Caki2 (cell line): ENCODE data around the gene RREB1. TPM values are rescaled to one million over a fixed set of nuclear protein-coding genes. Genes with fewer than 3 reads are reported as not detected.

Experiments used
- DNase-seq: peaks from one replicate; pipeline ENCODE4 v3.0.0-alpha.2; 2015; ENCODE audit warnings: low read depth
- in situ Hi-C: cut with HindIII; loops from 2 replicates; pipeline ENCODE4 v1.10.0; 2016; ENCODE audit warnings: low sequenced_read_pairs, low pct_unique_long_range_greater_than_20kb, mixed read lengths
- total RNA-seq: library from RNA; depleted of rRNA; stranded (reverse); fragments of >200 nt; shearing (Covaris generic); gene quantifications from 2 replicates; pipeline ENCODE4 v1.2.3, GENCODE V29; 2014; ENCODE audit warnings: low replicate concordance

Gene RREB1
- total RNA-seq, 1 experiment from 2014 or later = 5.1 TPM

DNA sequence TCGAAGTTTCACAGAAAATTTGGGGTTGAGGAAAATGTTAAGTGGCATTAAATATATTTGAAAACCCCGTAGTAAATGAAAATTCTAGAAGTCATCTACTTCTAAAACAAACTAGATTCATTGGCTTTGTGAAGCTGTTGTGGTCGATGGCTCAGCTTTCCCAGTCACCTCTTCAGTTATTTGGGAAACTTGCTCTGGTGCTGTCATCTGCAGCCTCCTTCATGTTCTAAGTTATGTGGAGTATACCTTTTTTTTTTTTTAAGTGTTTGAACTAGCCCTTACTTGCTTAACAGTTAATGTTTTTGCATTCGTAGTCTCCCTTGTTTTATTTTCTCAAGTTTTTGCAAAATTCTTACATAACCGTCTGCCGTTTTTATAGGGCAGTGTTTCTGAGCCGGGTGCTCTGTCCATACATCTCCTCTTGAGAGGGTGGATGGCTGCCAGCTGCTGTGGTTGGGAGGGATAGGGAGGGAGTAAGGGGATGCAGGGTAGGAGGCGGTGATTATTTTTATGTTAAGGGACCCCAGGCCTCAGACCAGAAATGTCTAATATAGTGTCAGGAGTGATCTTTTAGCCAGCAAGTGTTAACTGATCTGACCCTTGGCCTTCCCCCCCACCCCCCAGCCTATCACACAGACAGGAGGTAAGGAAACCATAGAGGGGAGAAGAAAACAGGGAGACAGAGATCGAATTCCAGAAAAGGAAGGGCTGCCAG lies 7.1 kb downstream of the RREB1 start:
- in situ Hi-C loops = no loop called here
- DNase-seq = no peak

DNA sequence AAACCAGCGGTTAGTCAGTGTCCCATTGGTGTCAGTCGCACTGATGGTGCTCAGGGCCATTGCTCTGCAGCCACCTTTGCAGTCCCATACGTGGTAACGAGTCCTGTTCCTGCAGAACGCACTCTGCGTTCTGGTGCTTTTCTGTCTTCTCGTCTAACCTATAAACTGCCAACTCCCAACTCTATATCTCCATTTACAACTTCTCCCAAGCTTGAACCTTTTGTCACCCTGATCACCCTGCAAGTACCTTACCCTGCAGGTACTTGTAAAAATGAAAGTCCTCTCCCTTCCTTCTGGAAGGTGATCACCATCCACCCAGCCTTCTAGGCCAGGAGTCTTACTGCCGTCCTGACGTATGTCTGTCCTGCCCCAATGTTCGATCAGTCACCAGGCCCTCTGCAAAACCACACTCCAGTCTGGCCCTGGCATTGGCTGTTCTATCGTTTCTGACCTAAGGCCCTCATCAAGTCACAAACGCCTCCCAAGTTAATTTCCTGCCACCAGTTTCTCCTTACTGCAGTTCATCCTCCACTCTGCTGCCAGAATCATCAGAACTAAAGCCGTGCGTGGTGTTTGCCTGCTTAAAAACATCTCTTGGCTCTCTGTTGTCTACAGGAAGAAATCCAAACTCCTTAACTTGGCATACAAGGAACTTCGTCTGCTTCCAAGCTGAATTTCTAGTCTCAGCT lies 7.9 kb downstream of the RREB1 start:
- DNase-seq = no peak
- in situ Hi-C loops = no loop called here

DNA sequence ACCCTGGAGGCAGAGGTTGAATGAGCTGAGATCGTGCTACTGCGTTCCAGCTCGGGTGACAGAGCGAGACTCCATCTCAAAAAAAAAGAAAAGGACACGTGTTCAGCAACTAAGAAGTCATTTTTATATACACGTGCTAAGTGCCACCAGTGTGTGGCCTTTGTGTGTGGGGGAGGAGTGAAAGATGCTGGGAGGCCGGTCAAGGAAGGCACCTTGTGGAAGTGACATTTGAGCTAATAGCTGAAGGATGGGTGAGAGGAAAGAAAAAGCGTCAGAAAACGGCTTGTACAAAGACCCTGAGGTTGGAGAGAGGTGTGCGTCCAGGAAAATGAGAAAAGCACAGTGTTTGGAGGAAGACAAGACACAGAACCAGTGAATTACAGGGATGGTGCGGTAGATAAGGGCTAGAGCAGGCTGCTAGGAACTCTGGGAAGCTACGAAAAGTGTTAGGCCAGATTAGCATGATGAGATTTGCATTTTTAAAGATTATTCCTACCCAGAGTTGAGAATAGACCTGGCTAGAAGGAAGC lies 11.6 kb downstream of the RREB1 start:
- in situ Hi-C loops = no loop called here

DNA sequence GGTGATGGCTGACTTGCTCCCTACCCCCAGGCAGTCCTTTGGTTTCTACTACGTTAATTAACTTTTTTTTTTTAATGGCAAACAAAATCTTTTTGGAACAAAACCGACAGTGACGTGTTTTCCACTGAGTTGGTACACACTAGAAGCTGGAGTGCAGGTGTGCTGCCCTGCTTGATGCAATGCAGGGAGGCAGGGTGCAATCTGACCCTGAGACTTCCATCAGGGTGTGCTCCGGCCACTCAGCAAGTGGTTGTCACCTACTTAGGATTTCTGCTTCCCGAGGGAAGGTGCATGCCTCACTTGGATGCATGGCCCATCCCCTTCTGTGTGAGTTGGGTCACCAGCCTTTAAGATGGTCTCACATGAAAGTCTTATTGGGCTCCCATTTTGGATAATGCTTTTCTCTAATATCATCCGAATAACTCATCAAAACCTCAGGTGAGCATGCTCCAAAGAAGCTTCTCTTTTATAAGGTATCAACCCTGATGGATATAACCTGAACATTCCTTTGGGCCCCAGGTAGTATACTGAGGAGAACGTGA lies 14.0 kb downstream of the RREB1 start:
- DNase-seq = no peak
- in situ Hi-C loops = no loop called here

More for the DNA sequence above, 11.6 kb downstream of the RREB1 start:
- DNase-seq = no peak

DNA sequence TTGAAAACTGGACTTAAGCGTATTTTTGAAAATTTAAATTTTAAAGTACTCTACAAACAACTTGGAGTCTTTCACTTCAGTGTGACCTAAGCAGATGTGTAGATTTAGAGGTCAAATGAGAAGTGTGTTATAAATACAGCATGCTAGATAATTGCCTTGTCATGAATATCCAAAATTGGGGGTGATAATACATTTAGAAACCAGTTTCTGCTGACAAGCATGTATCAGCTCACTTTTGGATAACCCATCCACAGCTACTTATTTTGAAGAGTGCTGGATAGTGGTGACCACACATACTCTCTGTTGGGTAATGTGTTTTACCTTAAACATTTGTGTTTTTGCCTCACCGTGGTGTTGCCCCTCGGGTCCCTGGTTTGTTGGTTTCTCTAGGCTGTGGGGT lies 14.9 kb downstream of the RREB1 start:
- no peak for DNase-seq
- in situ Hi-C loops = no loop called here

DNA sequence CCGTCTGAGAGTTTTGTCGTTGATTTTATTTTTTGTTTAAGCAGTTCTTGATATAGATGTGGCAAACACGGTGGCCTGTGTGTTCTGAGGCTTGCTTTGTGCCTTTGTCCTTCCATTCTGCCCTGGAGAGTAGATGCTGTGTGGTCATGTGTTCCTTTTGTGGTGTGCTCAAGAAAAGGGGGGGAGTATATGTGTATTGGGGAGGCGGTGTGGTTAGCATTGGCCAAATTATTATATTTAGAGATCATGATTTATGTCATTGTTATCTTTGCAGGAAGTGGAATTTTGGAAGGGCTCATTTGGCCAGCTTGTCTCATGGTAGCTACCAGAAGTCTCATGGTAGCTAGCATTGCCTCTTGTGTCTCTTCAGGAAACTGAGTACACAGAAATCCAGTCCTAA lies 16.4 kb downstream of the RREB1 start:
- in situ Hi-C loops = no loop called here
- DNase-seq = no peak

DNA sequence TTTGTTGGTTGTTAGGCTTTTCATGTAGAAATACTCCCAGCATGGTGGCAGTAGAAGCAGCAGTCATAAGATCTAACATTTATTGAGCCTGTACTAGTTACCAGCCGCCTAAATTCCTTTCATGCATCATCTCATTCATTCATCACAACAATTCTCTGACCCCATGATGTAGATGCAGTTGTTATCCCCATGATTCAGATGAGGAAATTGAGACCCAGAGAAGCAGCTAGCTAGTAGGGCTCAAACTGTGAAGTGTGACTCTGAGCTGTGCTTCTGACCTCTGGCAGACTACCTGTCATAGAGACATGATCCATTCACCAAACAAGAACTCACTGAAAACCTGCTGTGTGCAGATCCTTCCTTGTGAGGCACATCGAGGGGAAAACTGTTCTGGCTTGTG lies 16.9 kb downstream of the RREB1 start:
- DNase-seq = no peak
- in situ Hi-C loops = no loop called here

DNA sequence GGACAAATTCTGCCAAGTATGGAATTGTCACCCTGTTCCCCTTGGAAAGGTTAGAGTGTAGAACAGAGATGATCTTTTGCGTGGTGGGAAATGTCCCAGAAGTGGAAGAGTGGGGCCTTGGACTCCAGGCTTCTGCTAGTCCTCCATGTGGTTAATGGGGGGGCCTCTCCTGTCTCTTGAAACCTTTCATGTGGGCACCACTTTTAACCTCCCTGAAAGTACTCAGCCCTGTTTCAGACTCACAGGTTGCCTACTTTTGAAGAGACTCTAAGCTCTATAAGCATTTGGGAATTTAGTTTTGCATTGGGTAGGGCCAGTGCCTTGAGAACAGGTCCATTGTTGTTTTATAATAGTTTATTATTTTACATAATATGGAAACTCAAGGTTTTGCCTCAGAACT lies 17.5 kb downstream of the RREB1 start:
- DNase-seq = no peak
- in situ Hi-C loops = no loop called here

DNA sequence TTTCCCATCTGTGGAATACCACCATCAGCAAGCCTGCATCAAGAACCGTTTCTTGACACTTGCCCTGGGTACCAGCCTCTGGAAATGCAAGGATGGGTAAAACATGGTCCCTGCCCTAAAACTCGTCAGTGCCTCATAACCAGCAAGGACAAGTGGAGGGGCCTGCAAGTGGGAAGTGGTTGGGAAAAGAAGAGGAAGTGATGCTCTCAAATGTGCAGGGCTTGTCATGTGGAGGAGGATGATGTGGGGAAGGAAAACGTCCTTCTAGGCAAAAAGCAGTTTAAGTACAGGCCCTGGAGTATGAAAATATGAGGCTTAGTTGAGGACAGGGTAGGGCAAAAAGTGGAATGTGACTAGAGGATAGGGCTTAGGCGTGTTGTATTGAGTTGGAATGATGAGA lies 19.0 kb downstream of the RREB1 start:
- in situ Hi-C loops = no loop called here
- DNase-seq = no peak

DNA sequence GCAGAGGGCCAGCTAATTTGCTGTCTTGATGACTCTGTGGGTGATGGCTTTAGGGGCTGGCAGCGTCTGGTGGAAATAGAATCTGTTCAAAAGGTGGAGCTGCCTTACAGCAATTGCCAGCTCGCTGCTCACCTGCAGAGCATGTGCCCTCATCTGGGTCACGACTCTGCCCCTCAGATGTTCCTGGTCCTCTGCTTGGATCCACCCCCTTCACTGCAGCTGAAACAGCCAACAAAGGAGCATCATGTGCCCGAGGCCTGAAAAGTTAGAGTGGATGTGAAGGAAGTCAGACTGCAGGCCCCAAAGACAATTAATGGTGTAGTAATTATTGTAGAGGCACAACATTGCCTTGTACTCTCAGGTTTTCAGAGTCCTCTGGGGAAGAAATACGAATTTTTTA lies 19.9 kb downstream of the RREB1 start:
- in situ Hi-C loops = no loop called here
- no peak for DNase-seq

DNA sequence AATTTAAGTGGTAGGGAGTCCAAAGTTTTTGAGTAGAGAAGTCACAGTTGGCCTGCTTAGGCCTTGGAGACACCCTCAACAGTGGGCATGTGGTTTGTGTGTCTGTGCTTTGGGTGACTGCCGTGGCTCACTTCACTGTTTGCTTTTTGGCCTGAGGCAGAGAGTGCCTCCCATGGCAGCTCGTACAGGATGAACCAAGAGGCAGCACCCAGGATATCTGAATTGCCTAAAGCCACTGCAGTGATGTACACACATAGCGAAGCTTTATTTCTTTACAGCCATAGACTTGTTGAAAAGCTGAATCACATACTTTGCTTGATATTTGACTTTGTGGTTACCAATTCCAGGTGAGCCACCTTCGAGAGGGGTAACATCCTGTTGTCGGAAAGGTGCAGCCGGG lies 21.6 kb downstream of the RREB1 start:
- in situ Hi-C loops = no loop called here
- DNase-seq = no peak

DNA sequence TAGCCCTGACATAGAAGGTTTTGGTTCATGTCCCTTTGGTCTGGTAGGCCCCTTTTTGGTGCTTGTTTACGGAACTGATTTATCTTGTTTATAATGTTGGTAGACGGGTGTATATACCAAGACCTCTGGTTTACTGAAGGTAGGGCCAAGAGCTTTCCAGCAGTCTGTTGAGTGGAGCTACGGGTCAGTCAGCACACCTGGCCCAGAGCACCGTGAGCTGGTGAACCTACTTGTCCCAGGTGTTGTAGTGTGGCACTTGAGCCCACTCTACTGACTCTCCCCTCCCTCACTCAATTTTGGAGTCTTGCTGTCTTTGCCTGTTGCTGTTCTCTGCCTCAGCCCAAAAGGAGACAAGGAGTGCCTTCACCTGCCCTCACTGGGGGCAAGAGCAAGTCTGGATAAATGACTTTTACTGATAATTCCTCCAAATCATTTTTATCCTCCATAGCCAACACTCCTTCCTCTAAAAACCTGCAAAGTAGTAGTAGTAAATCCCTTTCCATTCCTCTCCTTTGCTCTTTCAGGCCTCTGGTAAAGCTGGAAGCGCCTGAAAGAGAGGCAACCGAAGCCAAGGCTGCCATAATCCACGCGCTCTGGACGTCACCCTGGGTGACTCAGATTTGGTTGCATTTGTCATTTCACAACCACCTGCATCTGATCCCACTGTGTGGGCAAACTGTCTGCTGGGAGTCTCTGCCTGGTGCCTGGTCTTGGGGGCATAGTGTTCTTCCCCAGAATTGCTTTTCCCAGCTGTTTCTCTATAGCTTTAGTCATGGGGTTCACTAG lies 22.2 kb downstream of the RREB1 start:
- in situ Hi-C loops = no loop called here
- DNase-seq = no peak

DNA sequence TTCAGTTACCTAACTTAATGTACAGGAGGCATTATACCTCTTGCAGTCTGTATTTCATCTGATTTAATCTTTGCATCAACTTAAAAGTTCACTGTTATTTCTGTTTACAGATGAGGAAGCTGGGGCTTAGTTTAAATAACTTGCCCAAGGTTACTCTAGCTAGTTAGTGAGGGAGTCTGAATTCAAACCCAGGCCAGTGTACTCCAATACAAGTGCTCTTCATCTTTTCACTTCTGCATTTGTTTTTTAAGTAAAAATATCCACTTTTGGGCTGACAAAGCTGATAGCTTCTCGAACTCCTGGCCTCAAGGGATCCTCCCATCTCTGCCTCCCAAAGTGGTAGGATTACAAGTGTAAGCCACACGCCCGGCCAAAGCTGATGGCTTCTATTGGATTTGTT lies 23.6 kb downstream of the RREB1 start:
- DNase-seq = no peak
- in situ Hi-C loops = no loop called here

DNA sequence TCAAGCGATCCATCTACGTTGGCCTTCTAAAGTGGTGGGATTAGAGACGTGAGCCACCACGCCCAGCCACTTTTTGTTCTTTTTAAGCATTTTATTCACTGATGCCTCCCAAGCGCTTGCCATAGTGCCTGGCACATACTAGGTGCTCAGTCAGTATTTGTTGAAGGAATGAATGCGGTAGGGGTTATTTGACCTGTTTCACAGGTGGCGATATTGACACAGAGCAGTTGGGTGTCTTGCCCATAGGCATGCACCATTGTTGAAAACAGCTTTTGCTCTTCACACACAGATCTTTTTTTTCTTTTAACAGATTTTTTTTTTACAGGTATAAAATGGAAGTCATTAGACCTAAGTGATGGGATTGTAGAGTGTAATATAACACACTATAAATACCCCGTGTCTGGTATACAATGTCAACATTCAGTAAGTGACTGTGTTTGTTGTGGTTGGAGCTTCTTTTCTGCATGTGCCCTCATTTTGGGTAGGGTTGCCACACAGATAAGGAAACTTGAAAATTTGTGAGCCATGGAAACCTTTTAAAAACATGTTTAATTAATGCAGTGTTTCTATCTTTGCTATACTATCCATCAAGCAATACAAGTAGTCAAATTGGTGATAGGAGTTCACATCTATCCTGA lies 24.8 kb downstream of the RREB1 start:
- in situ Hi-C loops = no loop called here

DNA sequence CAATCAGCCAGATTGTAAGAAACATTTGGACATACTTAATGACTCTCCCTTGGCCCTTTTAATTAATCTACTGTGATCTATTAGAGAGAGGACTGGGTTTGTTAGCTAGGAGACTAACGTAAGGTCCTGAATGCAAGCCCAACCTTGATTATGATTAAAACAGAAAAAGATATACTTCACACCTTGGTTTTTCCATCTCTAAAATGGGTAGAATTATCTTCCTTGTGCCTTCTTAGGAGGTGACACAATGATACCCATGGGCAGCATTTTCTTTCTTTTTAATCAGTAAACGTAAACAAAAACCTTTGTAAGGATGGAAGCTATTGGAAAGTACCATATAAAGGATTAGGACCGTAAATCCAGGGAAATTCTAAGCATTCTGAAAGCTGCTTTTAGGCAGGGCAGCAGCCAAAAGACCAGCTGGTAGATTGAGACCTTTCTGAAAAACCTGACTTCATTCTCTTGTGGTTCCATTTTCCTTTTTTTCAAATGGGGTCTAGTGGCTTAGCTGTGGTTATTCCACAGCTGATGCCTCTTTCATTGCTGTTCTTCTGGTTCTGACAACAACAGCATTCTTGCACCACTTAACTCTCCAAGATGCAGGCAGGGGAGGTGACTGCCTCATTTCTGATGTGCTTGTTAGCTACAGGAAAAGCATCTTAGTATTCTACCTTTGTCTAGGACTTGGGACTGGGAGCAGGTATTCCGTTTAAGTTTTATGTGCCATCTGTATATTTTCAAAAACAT lies 27.4 kb downstream of the RREB1 start:
- no peak for DNase-seq
- in situ Hi-C loops = no loop called here

More for the DNA sequence above, 24.8 kb downstream of the RREB1 start:
- no peak for DNase-seq

DNA sequence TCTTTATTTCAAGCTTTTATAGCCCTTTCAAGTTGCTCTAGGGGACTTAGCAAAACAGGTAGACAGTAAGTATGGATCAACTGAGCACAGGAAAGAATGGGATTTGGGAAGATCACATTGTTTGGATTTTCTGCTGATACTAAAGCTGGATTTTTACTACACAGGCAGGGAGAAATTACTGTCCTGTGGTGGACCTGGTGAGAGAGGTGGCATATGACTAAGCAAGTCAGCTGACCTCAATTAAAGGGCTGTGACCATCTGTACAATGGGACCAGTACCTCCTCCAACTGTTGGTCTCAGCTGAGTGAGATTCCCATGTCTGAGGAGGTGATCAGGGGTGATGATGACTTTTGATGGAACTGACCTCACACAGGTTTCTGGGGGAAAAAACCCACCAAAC lies 28.0 kb downstream of the RREB1 start:
- in situ Hi-C loops = no loop called here
- DNase-seq = no peak

DNA sequence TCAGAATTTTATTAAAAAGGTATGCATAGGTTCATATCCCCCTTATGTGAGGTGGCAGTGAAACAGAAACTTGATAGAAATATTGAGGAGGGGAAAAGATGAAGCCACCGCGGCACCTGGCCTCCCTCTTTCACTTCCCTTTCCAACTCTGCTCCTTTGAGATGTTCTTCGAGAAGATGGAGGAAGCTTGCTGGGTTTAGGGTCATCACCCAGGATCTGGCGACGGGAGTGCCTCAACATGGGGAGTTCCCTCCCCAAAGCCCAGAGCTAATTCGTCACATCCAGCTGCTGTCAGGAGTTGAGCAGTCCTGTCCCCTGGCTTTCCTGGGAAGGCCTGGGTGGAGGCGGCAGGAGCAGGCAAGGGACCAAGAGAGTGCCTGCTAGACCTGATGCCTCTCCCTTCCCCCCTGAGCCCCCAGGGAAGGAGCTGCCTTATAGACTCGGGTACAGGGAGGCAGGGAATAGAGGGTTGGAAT lies 29.1 kb downstream of the RREB1 start:
- DNase-seq = no peak
- in situ Hi-C loops = no loop called here
